HG03558 (cell line): ENCODE data around the gene MASP1.

Experiments used
- ATAC-seq: cut with Tn5 transposase; IDR thresholded peaks from one replicate; pipeline ENCODE4 v1.9.1; 2021; ENCODE audit warnings: moderate number of reproducible peaks; ENCODE audit not compliant: unreplicated experiment; ENCODE audit errors: extremely low read depth

MASP1 gene

DNA sequence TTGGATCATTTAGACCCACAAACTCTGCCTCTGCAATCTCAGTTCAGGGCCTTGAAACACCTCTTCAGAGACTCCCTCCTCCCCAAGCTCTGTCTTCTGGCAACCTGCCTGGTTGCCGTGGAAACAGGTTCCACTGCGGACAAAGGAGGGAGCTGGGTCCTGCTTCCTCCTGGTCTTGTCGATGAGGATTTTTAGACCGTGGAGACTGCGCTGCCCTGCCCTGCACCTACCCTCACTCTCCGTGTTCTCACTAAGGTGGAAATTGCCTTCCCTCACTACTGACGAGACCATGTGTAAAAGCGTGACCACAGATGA, 94.2 kb downstream of the MASP1 start, which contains the start of gene RTP1:
Gene RTP1 (plus strand): TSS at position 152 of the 315 bp plus-strand sequence. CDS start 30 bp downstream, at position 182.
- ATAC-seq = no peak

DNA sequence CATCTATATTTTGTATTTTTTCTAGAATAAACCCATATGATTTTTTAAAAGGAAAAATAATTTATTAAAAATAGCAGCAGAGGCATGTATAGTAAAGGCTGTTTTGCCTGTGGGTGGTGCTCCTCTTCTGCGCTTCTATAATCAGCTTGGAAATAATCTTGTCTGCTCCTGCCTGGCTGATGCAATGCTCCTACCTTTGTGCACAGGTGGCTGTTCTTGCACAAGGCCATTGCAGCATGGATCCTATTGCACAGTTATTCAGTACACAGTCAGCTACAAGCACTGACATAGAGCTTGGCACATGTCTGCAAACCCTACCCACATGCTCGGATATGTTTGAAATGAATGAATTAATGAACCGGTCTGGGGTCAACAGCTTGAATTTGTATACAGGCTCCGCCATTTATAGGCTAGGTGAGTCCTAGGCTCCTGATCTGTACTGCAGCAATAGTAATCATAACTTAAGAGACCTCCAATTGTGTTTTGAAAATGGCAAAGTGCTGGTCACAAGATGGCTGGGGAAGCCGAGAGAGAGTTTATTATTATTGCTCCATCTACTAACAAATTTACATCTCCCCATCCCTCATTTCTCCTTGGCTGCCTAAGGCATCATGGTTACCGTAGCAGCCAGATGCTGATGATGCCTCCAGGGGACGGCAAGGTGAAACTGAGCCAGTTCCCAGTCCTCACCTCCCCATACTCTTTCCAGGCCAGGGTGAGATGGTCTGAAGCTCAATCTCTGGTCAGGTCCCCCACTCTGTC, 94.8 kb downstream of the MASP1 start:
- no peak for ATAC-seq

DNA sequence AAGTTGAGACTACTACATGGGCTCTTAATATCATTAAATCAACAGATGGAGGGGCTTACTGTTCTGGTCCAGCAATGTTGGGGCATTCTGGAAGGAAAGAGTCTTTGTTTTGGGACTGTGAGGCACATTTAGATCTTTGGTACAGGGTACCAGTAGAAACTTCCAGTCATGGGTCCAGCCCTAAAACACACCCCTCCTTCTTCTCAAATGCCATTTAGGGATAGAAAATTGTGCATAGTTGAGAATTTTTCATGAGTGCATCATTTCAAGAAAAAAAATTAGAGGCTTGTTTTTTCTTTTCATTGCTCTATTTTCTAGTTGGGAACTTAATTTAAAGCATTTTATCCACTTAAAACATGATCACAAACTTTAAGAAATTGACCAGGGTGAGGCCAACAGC, 98.4 kb downstream of the MASP1 start:
- no peak for ATAC-seq

DNA sequence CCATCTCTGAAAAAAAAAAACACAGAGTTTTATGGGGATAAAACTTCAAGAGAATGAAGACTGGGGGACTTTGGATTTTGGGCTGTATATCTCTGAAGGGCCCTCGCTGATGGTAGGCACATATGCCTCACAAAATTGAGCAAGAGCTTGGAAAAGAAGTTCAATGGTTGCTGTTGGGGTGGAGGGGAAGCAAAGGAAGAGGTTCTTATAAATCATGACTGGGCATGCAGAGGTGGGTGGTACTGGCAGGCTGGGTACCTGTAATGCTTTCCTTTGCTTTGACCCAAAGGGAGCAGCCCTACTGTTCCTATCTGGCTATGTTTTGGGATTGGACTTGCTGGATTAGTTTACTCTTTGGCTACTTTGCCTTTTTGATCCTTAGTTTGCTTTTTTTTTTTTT, 100.3 kb downstream of the MASP1 start:
- ATAC-seq = no peak

DNA sequence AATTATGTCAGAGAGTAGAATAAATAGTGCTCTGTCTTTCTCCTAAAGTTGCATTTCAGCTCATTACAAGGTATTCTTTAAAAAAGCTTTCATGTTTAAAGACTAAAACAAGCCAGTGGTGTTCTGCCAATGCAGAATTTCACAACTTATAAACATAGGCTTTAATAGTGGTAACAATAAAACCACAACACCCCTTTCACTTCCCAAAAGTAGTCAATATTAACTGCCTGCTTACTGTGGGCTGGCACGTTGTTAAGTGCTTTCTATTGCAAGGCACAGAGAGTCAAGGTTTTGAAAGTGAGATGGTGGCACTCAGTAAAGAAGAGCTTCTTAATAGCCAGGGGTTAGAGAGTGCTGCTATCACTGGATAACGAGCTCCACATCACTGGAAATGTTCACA, 102.6 kb downstream of the MASP1 start:
- no peak for ATAC-seq

DNA sequence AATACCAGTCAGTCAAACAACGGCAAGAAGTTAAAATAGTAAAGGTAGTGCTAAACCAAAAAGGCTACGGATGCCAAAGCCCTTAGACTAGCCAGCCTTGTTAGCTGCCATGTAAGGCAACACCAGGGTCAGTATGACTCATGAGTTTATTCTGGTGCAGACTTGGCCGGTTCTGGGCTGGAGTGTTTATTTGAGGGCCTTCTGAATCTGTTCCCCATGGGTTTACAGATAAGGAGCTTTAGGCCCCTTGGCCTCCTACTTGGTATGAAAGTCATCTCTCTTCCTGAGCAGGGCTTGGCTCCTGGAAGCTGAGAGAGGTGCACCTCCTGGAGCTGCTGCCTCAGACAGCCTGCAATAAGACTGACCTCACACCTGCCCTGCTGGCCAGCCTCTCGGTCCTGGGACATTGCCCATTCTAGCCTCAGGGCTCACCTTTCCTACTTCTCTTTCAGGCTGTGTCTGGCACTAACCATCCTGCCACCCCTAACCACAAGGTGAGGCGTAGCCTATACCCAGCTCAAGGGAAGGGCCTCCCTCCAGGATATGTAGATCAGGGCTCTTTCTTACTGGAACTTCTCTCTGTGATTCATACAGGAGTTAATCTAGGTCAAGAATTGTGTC, 104.6 kb downstream of the MASP1 start:
- no peak for ATAC-seq

DNA sequence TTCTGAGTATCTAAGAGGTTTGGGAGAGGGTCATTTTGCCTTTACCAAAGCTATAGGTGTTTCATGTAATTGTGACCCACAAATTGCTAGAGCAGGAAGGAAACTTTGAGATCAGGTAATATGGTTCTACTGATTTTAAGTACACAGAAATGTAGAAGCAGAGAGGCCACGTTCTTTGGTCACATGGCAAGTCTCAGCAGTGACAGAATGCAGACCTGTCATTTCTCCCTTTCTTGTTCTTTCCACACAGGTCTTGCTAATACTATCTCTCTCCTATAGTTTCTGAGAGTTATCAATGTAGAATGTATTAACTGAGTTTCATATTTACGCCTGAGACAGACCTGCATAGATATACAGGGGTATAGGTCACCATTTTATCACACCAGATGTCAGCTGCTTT, 105.2 kb downstream of the MASP1 start:
- ATAC-seq = no peak

DNA sequence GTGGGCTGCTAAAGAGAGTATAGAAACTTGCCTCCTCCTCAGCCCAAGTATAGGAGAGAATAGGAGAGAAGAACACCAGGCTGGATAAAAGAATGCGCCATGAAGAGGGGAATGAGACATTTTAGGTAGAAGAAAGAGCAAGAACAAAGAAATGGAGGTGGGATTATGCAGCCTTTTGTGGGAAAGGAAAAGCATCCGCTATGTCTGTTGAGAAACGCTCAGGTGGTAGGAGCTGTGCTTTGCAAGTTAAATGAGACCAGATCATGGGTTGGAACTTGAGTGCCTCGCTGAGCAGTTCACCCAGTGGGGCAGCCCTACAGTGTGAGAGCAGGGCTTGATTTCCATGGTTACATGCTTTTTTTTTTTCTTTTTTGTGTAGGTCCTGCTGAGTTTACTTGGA, 105.8 kb downstream of the MASP1 start:
- ATAC-seq = no peak
